Measurements from ENCODE around the gene VAV2.
"Not testable (repeated sequence)": the region's sequence is repeated elsewhere in the genome, so short reads cannot be mapped to it uniquely, and the experiment has no call there.

Gene VAV2

DNA sequence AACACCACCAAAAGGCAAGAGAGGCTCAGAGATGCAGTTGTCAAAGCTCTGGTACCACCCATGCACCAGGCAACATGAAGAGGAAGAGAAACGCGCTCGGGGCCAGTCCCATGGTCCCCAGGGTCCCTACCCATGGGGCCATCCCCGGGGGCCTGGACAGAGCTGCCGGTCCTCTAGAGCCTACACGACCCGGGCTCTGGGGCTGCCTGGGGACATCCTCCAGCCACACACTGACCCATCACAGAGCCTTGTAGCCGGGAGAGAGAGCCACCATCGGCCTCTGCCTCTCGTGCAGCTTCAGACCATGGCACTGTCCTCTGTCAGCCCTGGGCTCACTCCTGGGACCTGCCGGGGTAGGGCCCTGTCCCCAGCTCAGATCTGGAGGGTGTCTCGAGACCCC lies 23.7 kb downstream of the VAV2 start:
- DNase-seq: no peak

DNA sequence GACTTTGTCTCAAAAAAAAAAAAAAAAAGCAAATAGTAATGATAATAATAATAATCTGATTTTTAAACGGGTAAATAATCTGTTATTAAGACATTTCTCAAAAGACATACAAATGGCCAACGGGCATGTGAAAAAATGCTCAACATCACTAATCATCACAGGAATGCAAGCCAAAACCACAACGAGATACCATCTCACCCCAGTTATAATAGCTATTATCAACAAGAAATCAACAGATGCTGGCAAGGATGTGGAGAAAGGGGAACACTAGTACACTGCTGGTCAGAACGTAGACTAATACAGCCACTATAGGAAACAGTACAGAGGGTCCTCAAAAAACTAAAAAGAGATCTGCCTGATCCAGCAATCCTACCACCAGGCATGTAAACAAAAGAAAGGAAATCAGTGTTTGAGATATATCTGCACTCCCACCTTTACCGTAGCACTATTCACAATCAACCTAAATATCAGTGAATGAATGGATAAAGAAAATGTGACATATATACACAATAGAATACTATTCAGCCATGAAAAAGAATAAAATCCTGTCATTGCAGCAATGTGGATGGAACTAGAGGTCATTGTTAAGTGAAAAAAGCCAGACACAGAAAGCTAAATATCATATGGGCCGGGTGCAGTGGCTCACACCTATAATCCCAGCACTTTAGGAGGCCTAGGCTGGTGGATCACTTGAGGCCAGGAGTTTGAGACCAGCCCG lies 24.9 kb downstream of the VAV2 start:
- DNase-seq: no peak

DNA sequence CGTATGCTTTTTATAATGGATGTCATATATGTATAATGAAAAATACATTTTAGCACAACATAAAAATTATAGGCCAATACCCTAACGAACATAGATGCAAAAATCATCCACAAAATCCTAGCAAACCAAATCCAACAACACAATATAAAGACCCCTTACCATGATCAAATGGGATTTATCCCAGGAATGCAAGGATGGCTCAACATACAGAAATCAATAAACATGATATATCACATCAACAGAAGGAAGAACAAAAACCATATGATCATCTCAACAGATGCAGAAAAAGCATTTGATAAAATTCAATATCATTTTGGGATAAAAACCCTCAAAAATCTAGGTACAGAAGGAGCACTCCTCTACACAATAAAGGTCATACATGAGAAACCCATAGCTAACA lies 27.7 kb downstream of the VAV2 start:
- DNase-seq: no peak

DNA sequence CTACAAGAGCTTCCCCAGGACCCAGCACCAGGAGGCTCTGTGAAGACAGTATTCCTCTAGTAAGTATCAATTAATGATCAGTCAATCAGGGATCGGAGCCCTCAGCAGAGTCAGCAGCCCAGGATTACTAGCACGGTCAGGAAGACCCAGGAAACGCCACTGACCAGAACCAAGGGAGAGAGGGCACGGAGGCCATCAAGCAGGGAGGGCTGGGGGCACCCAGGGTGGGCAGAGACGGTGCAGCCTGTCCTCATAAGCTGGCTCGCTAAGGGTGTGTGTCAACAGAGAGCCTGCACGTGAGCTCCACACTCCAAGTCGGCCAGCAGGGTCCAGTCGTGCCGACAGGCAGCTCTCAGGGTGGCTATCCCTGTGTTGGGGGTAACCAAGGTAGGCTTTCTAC lies 29.0 kb downstream of the VAV2 start:
- no peak for DNase-seq

DNA sequence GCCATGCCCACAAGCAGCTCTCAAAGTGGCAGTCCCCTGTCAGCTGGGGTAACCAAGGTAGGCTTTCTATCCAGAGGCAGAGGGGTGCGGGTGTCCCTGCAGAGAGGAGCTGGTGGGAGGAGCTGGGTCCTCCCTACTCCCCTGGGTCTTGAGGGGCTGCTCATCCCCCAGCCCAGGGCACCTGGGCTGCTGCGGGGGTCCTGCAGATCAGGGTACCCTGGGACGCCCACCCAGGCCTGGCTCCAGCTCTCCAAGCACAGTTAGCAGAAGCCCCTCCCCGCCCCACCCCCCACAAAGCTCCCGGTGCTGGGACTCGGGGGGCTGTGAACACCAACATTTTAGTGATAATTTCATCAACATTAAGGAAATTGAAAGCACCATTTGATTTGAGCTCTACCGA lies 29.8 kb downstream of the VAV2 start:
- DNase-seq: no peak

DNA sequence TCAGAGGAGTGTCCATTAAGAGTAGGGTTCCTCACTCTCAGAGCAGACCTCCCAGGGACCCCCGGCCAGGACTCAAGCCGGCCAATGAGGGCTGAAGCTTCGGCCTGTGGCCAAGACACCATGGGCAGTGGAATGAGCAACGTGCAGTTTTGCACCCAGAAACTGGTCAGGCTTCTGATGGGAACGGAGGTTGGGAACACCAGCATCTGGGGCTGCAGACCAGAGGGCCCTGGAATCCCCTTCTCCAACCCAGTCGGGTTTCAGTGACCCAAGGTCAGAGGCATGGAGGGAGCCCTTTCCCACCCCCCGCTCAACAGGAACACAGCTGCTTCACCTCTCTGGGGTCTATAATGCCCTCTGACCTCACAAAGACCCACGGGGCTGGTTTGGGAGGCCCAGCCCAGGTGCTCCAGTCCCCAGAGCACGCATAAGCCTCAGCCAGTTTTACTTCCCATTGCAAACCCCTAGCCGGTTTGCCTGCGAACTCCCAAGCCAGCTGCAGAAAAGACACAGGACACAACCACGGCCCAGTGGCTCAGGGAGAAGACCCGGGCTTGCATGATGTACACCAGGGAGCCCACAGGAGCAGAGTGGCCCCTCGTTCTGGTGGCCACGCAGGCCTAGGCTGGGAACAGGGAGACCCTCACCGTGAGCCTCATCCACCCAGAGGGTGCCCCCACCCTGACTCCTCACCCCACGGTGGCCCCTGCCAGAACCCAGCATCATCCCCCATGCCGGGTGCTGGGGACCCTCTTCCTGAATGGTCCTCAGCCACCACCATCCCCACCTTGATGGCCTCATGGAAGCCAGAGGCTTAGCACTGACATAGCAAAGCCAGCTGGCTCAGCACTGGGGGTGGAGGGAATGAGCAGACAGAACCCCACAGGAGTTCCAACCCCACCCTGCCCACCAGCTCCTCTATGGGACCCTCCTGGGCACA lies 30.6 kb downstream of the VAV2 start:
- no peak for DNase-seq

DNA sequence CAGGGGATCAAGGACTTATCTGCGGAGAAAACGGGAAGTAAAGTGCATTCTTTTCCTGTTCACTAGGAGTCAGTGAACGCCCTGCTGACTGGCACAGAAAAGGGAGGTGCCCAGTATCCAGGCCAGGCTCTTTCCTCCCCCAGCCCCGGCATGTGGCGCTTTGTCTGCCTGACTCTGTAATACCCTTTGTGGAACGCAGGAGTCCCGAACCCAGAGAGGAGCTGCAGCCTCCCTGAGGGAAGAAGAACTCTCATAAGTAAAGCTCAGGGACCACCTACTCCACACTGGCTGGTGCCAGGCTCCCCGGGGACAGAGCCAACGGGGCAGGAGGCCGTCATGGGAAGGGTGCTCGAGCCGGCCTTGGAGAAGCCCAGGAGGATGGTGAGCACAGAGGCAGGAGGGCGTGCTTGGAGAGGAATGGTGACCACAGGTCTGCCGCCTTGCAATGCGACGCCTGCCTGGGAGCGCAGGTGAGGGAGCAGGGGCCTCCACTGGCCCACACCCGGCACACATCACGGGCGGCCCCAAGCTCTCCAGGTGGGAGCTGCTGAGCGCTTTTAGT lies 31.5 kb downstream of the VAV2 start:
- no peak for DNase-seq

DNA sequence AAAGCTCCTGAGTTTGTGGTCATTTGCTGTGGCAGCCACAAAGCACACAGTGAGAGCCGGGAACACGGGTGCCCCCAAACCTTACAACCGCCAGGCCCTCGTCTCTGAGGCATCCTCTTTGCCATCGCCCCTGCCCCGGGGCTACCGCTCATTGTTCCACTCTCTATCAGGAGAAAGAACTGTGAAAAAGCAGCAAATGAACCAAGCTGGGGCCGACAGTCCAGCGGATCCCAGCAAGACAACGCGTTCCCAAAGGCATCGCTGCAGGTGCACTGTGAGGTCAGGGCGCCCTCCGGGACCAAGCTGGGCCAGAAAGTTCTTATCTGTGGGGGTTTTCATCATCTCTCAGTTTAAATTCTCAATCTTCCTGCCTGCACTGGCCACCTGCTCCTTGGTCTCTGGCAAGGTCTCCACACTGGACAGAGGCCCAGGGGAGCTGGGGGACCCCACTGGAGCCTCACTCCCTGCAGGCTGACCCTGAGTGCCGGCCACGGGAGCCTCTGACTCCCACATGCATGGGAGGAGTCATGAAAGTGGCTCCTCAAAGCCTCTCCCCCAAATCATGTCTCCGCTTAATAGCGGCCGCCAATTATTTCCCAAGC lies 32.1 kb downstream of the VAV2 start:
- DNase-seq: no peak

DNA sequence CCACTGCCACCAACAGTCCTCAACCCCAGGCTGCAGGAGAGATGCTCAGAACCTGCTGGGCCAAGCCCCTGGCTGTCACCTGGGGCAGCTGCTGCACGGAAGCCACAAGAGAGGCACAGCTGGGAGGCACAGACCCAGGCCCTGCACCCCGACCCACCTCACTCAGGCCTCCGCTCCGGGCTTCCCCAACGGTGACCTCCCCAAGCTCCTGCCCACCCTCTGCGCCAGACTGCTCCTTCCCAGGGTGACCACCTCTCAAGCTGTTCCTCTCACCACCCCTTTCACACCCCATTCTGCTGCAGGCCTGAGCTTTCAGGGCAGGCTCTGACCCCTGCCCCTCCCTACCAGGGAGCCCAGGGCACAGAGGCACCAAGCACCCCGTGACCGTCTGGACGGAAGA lies 33.0 kb downstream of the VAV2 start:
- no peak for DNase-seq

DNA sequence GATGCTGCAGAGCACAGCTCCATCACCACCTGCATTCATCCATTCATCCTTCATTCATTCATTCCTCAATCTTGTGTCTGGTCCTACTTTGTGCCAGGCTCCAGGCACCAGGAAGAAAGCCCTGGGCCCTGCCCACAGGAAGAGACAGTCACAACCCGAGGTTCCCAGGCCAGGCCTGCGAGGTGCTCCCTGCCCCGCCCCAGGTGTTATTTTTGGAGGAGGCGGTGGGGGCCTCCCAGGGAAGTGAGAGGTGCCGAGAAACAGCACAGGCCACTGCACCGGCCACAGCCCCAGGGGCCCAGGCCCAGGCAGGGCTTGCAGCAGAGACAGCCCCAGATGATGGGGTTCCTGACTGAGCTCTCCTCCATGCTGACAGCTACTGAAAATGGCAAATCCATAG lies 33.4 kb downstream of the VAV2 start:
- no peak for DNase-seq

DNA sequence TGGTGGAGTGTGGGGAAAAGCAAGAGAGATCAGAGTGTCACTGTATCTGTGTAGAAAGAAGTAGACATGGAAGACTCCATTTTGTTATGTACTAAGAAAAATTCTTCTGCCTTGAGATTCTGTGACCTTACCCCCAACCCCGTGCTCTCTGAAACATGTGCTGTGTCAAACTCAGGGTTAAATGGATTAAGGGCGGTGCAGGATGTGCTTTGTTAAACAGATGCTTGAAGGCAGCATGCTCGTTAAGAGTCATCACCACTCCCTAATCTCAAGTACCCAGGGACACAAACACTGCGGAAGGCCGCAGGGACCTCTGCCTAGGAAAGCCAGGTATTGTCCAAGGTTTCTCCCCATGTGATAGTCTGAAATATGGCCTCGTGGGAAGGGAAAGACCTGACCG lies 34.4 kb downstream of the VAV2 start:
- not testable (repeated sequence) for DNase-seq

DNA sequence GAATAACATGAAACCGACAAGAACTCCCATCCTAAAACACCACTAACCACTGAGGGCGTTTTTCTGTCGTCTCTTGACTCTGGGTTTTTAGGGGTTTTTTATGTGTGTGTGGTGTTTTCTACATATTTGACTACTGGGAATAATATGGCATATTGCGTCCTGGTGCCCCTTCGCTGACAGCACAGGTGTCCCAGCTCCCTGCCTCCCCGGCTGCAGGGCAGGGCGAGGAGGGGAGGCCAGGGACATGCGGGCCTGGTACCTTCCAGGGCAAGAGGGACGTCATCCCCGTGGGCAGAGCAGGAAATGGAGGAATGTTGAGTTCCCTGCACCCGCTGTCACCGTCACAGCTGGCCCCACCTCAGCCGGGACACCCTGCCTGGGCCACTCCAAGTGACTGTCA lies 34.8 kb downstream of the VAV2 start:
- no peak for DNase-seq

DNA sequence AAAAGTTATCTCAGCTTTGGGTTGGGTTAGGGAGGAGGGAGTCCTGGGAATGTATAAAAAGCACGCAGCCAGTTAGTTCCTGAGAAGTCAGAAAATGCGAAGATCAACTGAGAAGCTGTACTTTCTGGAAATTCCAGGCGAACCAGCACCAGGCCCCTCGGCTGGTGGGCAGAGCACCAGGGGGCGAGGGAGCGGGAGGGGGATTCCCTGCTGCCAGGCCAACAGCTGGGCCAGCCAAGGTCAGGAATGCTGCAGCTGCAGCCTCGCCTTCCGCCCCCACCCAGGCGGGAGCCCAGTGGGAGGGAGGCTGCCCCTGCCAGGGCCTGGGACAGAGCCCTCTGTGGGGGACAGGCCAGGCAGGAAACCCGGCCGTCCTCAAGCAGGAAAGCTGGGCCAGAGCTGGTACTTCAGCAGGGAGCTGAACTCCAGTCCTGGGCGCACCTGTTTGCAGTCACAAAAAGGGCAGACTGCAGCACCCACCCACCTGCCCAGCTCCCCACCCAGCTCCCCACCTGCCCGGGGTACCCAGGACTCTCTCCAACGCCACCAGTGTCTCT lies 35.5 kb downstream of the VAV2 start:
- DNase-seq: no peak

DNA sequence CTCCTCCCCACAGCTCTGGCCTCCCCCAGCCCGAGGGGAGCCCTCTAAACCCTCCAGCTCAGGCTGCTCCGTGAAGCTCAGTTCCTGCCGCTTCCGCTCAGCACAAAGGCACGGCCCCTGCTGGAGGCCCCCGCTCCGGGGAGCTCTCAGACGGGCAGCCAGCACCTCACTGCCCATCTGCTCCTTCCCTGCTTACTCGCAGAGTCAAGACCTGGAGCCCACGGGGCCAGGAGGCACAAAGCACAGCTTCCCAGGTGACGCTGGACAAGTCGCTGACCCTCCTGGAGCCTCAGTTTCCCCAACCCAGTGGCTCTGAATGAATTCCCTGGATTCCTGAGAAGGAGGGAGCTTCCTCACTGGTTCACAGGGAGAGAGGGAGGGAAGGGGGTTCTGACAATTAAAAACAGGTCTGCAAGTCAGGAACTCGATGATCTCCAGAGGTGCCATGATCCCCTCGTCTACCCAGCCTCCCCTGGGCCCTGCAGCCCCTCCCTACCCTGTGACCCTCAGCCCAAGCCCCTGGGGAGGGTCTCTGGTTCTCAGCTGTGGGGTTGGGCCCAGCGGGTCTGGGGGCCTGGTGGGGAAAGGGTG lies 36.2 kb downstream of the VAV2 start:
- peak; percentile 26 to 37 for DNase-seq

DNA sequence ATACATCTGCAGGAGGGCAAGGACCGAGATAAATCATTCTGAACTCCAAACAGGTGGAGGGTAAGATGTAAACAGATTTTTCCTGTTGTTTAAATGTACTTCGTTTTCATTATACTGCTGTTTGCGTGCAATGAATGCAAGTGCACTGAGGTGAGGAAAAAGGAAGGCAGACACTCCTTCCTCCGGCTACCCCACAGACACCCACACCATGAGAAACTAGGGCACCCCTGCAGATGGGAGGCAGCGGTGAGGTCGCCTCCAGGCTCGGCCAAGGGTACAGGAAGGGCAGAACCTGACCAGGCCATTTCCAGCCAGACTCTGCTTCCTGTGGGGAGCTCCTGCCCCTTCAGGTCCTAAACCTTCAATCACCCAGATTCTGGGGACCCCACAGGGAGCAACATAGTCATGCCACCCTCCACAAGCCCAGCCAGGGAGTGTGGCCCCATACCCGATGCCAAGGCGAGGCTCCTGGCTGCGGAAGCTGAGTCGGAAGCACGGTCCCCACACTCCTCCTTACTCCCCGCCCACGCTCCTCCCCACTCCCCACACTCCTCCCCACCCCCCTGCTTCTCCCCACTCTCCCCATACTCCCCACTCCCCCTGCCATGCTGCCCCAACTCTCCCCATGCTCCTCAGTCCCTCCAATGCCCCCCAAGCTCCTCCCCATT lies 37.1 kb downstream of the VAV2 start:
- peak; percentile 22 to 25 for DNase-seq

DNA sequence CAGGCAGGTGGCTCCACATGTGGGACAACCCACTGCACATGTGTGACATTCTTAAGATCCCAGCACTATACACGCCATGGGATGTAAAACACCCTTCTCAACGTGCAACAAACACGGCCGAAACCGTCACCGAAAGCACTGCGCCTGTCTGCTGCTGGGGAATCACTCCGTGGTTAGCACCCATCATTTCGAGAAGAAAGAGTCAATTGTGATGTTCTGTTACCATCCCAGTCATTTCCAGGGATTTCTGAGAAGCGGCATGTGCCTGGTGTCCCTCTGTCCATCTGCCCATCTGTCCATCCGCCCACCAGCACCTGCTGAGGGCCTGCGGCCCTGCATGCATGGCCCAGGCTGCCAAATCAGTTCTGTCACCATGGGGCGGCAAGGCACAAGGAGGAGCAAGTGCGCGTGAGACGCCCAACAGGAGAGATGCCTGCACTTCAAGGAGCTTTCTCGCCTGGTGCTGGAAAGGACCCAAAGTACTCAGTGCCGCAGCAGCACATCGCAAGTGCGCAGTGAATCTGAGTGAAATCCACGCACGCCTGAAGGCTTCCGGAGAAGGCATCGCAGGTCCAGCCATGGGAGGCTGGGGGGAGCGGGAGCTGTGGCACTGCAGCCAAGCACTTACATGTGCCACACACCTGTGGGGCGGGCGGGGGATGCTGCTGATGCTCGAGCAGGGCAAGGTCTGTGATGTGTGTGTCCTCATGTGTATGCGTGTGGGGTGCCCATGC lies 38.0 kb downstream of the VAV2 start:
- DNase-seq: no peak

DNA sequence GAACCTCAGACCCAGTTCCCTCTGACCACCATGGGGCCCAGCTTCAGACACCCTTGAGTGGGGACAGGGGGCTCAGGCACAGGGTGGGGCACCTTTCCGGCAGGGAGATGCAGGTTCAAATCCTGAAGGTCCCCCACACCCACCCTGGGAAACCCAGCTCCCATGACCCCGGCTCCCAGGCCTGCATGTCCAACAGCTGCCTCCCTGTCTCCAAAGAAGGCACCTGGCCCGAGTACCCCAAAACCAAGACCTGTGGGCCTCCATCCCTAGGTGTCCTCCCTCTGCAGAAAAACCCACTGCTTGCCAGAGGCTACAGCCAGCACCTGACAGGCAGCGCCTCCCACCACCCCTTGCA lies 38.5 kb downstream of the VAV2 start:
- no peak for DNase-seq

DNA sequence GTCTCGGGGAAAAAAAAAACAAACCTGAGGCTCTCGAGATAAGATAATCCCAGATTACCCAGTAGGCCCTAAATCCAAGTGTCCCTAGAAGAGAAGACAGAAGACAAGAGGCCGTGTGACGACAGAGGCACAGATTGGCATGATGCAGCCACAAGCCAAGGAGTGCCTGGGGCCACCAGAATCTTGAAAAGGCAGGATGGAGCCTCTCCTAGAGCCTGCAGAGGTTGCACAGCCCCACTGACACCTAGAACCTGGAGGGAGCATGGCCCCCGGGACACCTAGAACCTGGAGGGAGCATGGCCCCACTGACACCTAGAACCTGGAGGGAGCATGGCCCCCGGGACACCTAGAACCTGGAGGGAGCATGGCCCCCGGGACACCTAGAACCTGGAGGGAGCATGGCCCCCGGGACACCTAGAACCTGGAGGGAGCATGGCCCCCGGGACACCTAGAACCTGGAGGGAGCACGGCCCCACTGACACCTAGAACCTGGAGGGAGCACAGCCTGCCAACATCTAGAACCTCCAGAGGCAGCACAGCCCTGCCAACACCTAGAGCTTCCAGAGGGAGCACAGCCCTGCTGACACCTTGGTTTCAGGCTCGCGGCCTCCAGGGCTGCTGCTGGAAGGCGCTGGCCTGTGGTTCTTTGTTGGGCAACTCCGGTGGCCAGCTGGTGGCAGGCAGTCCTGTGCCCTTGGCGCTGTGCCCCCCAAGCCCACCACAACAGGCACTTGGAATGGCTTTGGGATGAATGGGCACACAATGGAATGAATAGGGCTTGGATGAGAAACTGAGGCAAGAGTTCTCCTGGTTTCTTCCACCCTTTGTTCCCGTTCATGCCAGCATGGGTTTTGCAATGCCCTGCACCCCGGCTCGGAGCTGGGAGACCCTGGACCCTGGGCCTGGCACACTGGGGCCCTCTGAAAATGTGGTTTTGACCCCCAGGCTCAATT lies 39.2 kb downstream of the VAV2 start:
- DNase-seq: no peak

DNA sequence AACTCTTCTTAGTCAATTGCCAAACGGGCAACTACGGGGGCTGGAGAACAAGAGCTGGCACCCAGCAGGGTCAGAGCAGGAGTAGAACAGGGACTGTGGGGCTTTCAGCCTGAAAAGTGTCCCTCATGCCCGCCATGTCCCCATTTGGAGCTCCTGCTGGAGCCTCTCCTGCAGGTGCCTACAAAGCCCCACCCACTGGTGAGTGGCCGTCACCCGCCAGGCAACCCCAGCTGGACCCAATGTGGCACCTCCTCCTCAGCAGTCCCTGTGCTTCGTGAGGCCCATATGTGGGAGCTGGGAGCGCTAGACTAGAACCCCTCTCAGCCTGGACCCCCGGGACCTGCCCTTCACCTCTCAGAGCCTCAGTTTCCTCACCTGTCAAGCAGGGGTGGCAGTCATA lies 40.9 kb downstream of the VAV2 start:
- DNase-seq: no peak

DNA sequence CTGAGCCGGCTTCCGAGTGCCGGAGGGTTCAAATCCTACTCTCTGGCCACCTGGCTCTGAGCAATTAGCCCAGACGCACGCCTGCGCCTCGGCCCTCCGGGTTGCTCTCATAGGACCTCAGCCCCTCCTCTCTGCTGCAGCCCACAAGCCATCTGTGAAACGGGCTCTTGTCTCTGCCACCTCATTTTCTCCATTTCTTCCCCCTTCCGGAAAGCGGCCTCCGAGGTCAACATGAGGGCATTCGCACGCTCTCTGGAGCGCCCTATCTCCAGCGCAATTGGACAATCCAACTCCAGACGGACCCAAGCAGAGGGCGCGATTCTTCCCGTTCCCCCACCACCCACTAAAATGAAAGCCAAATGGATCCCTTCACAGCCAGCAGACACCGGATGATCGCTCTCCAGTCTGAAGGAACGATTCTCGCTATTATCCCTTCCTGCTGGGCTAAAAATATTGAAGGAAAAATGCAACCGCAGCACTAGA lies 41.5 kb downstream of the VAV2 start:
- DNase-seq: no peak
